GM21723 (cell line): ENCODE results near the gene KMT2A.
"Not testable (repeated sequence)": the region's sequence is repeated elsewhere in the genome, so short reads cannot be mapped to it uniquely, and the experiment has no call there.

ENCODE experiments used
- ATAC-seq: cut with Tn5 transposase; IDR thresholded peaks from one replicate; pipeline ENCODE4 v1.9.1; 2021; ENCODE audit warnings: mild to moderate bottlenecking, moderate library complexity; ENCODE audit not compliant: unreplicated experiment

KMT2A gene

DNA sequence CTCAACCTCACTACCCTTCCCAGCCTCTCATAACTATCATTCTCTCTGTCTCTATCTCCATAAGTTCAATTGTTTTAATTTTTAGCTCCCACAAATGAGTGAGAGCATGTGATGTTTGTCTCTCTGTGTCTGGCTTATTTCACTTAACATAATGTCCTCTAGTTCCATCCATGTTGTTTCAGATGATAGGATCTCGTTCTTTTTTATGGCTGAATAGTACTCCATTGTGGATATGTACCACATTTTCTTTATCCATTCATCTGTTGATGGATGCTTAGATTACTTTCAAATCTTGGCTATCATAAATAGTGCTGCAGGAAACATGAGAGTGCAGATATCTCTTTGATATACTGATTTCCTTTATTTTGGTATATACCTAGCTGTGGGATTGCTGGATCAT lies 44.9 kb downstream of the KMT2A start:
- not testable (repeated sequence) for ATAC-seq

DNA sequence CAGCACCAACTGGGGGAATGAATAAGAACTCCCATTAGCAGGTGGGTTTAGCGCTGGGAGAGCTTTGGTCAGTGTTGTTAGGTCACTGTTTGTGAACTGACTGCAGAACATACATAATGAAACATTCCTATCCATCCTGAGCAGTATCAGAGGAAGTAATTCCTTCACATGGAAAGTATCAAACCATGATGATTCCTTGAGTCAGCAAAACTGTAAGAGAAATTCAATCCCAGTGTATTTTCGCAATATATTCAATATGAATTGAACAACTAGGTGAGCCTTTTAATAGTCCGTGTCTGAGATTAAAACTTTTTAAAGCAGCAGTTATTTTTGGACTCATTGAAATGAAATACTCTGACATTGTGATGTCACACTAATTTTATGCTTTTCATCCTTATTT lies 48.1 kb downstream of the KMT2A start:
- ATAC-seq = no peak

DNA sequence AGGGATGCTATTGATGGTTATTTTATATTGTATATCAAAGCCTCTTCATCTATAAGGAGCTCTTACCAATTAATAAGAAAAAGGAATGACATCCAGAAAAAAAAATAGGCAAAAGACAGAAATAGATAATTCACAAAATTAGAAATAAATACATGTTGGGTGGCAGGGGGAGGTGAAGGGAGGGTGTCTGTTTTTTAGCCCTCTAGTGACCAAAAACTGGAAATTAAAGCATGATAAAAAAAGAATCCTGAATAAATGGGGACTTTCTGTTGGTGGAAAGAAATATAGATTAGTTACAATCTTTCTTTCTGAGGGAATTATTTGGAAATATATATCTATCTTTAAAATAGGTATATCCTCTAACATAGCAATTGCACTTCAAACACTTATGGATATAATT lies 49.0 kb downstream of the KMT2A start:
- ATAC-seq = no peak

- no peak for ATAC-seq
Measured at GRCh38 chr11:118488480-118489109, 52.3 kb downstream of the KMT2A start.

DNA sequence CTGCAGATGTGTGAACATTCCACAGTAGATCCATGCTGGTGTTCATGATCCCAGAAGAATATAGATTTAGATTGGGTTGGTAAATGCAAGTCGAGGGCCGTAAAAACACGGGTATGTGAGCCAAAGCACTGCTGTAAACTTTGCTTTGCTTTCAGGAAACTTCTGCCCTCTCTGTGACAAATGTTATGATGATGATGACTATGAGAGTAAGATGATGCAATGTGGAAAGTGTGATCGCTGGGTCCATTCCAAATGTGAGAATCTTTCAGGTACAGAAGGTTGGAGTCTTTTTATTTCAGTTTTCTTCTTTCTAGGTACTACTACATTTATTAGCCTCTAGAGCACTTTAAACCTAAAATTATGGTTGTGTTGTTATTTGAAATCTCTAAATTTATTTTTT lies 54.7 kb downstream of the KMT2A start:
- no peak for ATAC-seq

GRCh38 chr11:118497831-118498230 lies 61.5 kb downstream of the KMT2A start:
- no peak for ATAC-seq

DNA sequence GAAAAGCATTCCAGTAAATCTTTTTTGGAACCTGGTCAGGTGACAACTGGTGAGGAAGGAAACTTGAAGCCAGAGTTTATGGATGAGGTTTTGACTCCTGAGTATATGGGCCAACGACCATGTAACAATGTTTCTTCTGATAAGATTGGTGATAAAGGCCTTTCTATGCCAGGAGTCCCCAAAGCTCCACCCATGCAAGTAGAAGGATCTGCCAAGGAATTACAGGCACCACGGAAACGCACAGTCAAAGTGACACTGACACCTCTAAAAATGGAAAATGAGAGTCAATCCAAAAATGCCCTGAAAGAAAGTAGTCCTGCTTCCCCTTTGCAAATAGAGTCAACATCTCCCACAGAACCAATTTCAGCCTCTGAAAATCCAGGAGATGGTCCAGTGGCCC lies 66.9 kb downstream of the KMT2A start:
- no peak for ATAC-seq

GRCh38 chr11:118511601-118512000 lies 75.3 kb downstream of the KMT2A start:
- ATAC-seq = no peak

DNA sequence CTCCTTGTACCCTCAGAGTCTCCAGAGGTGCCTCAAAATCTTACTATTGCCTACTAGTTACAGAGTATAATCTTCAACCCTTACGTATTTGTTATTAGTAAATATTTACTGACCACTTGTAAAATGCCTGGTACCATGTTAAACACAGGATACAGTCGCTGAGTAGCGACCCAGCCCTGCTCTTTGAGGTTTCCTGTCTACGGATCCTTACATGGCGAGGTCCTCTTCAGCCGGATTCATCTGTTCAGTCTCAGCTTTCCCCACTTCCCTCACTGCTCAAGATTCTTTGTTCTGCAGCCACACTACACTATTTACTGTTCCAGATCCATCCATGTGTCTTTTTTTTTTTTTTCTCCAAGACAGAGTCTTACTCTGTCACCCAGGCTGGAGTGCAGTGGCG lies 77.8 kb downstream of the KMT2A start:
- ATAC-seq = no peak

DNA sequence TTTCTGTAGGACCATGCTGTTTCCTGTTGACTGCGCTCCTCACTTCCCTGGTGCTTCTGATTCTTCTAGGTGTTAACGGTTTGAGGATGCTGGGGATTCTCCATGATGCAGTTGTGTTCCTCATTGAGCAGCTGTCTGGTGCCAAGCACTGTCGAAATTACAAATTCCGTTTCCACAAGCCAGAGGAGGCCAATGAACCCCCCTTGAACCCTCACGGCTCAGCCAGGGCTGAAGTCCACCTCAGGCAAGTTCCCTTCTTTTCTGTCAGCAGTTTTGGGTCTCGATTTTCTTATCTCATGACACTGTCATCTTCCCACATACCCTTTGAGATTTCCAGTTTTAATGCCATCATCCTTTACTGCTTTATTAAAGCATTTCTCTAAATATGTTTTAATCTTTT lies 83.3 kb downstream of the KMT2A start:
- ATAC-seq = no peak

DNA sequence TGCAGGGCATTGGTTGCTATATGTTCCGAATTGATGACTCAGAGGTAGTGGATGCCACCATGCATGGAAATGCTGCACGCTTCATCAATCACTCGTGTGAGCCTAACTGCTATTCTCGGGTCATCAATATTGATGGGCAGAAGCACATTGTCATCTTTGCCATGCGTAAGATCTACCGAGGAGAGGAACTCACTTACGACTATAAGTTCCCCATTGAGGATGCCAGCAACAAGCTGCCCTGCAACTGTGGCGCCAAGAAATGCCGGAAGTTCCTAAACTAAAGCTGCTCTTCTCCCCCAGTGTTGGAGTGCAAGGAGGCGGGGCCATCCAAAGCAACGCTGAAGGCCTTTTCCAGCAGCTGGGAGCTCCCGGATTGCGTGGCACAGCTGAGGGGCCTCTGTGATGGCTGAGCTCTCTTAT lies 85.6 kb downstream of the KMT2A start:
- no peak for ATAC-seq

DNA sequence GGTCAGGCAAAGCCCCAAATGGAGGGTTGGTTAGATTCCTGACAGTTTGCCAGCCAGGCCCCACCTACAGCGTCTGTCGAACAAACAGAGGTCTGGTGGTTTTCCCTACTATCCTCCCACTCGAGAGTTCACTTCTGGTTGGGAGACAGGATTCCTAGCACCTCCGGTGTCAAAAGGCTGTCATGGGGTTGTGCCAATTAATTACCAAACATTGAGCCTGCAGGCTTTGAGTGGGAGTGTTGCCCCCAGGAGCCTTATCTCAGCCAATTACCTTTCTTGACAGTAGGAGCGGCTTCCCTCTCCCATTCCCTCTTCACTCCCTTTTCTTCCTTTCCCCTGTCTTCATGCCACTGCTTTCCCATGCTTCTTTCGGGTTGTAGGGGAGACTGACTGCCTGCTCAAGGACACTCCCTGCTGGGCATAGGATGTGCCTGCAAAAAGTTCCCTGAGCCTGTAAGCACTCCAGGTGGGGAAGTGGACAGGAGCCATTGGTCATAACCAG lies 86.3 kb downstream of the KMT2A start:
- ATAC-seq = no peak

- ATAC-seq = no peak
Measured at GRCh38 chr11:118524356-118524755, 88.1 kb downstream of the KMT2A start.

- ATAC-seq = no peak
Measured at GRCh38 chr11:118524757-118525470, 88.6 kb downstream of the KMT2A start.

DNA sequence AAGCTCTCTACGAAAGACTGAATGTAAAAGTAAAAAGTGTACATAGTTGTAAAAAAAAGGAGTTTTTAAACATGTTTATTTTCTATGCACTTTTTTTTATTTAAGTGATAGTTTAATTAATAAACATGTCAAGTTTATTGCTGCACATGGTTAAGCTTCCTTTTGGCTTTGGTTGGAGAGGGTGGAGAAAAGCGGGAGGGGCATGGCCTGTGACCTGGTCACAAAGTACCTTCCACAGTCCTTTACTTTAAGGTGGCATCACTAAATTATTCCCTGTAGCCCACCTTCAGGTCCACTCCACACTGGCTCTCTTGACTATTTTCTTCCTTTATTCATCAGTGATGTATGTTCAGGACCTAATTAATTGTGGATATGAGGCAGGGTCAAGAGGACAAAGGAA lies 90.4 kb downstream of the KMT2A start:
- no peak for ATAC-seq

- no peak for ATAC-seq
Measured at GRCh38 chr11:118527109-118527508, 90.8 kb downstream of the KMT2A start, which contains the start of gene TTC36. Gene TTC36 (plus strand): TSS chr11:118527474. CDS start chr11:118527495, 21 bp downstream.

- ATAC-seq = no peak
Measured at GRCh38 chr11:118528511-118528910, 92.2 kb downstream of the KMT2A start.

- ATAC-seq = no peak
Measured at GRCh38 chr11:118529584-118530175, 93.4 kb downstream of the KMT2A start.

- ATAC-seq = no peak
Measured at GRCh38 chr11:118530180-118530682, 93.9 kb downstream of the KMT2A start.

GRCh38 chr11:118530683-118531596 lies 94.6 kb downstream of the KMT2A start, which contains the start of gene TMEM25:
Gene TMEM25 (plus strand): TSS chr11:118531192. CDS start chr11:118531802, 610 bp downstream.
- ATAC-seq = peak; percentile 82
